ENCODE results near the gene DLAT. TPM values are rescaled to one million over a fixed set of nuclear protein-coding genes. Genes with fewer than 3 reads are reported as not detected.
"Not testable (repeated sequence)": the region's sequence is repeated elsewhere in the genome, so short reads cannot be mapped to it uniquely, and the experiment has no call there.

Gene DLAT
- total RNA-seq, 2 donors from 2014 or later, result 13.8 to 16.1 TPM

- Mint-ChIP-seq H3K4me1 (no peaks in the 10 kb centered on the region), H3K27ac (no peak overlapping the region), H3K36me3 (ENCODE audit: low read depth) (no peaks in the 10 kb centered on the region), H3K4me3 (no peak overlapping the region), H3K27me3 (peaks cover 7% of the 10 kb centered on the region)
- H3K9me3 ChIP-seq (ENCODE audit: control insufficient read depth, low read length, poor library complexity, severe bottlenecking), result no peaks in the 10 kb centered on the region
- DNase-seq (no peak), ATAC-seq (no peak)
Observed at GRCh38 chr11:112016088-112016764, 9.0 kb upstream of the DLAT start.

DNA sequence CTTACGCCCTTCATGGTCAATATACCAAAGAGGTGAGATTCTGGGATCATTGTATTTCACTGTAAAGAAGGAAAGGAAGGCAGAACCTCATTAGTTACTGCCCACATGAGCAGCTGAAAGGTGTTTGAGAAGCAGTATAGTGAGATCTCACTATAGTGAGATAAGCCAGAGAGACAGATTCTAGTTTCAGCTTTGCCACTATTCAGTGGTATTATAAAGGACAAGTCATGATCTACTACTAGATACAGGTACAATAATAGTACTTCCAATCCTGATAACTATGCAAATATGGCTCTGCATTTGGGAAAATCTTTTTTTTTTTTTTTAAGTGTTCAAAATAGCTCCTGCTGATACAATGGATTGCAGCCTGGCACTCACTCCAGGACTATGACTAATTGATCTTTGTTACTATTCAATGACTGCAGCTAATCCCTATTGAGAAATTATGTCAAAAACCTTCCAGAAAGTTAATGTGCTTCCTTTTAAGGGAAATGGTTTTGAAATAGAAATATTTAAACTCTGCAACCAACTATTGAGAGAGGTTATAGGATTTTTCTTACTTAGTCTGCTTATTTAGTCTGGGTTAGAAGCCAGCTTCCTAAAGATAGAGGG lies 8.3 kb upstream of the DLAT start:
- Mint-ChIP-seq H3K36me3 (ENCODE audit: low read depth) (no peaks in the 10 kb centered on the region), H3K27me3 (peaks cover 7% of the 10 kb centered on the region), H3K4me1 (no peaks in the 10 kb centered on the region), H3K4me3 (no peak overlapping the region), H3K27ac (no peak overlapping the region)
- DNase-seq (no peak), ATAC-seq (no peak)
- no peaks in the 10 kb centered on the region for H3K9me3 ChIP-seq (ENCODE audit: control insufficient read depth, low read length, poor library complexity, severe bottlenecking)

GRCh38 chr11:112017538-112017937 lies 7.7 kb upstream of the DLAT start:
- H3K36me3 Mint-ChIP-seq (ENCODE audit: low read depth), result no peaks in the 10 kb centered on the region
- no peaks in the 10 kb centered on the region for H3K9me3 ChIP-seq (ENCODE audit: control insufficient read depth, low read length, poor library complexity, severe bottlenecking)
- DNase-seq (no peak), ATAC-seq (no peak)
- no peak overlapping the region for H3K27ac Mint-ChIP-seq
- H3K4me1 Mint-ChIP-seq, result no peaks in the 10 kb centered on the region
- H3K27me3 Mint-ChIP-seq, result peaks cover 7% of the 10 kb centered on the region
- no peak overlapping the region for H3K4me3 Mint-ChIP-seq

DNA sequence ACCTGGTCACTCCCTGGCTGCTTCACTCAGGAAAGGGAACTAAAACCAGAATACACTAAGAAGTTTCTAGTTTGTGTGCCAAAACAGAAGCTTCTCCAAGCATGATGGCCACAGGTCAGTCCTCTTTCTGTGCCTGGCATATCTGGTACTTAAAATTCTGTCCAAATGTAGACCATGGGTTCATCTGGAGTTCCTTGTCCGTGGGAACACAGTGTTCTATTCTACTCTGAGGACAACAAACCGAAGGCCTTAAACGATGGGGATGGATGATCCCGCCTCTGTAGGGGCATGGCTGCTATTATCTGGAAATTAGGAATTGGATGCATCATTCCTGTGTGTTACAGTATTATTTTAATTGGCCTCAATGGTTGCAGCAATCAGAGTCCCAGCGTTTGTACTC lies 6.1 kb upstream of the DLAT start:
- Mint-ChIP-seq H3K4me1 (peaks cover 5% of the 10 kb centered on the region), H3K36me3 (ENCODE audit: low read depth) (no peaks in the 10 kb centered on the region), H3K4me3 (no peak overlapping the region), H3K27ac (no peak overlapping the region), H3K27me3 (no peaks in the 10 kb centered on the region)
- no peaks in the 10 kb centered on the region for H3K9me3 ChIP-seq (ENCODE audit: control insufficient read depth, low read length, poor library complexity, severe bottlenecking)
- no peak for ATAC-seq
- no peak for DNase-seq

GRCh38 chr11:112023104-112023503 lies 2.1 kb upstream of the DLAT start:
- Mint-ChIP-seq H3K4me1 (peaks cover 22% of the 10 kb centered on the region), H3K36me3 (ENCODE audit: low read depth) (no peaks in the 10 kb centered on the region), H3K4me3 (peak overlapping the region; percentile 43), H3K27me3 (no peaks in the 10 kb centered on the region), H3K27ac (peak overlapping the region; percentile 59)
- no peak for ATAC-seq
- no peak for DNase-seq
- no peaks in the 10 kb centered on the region for H3K9me3 ChIP-seq (ENCODE audit: control insufficient read depth, low read length, poor library complexity, severe bottlenecking)

DNA sequence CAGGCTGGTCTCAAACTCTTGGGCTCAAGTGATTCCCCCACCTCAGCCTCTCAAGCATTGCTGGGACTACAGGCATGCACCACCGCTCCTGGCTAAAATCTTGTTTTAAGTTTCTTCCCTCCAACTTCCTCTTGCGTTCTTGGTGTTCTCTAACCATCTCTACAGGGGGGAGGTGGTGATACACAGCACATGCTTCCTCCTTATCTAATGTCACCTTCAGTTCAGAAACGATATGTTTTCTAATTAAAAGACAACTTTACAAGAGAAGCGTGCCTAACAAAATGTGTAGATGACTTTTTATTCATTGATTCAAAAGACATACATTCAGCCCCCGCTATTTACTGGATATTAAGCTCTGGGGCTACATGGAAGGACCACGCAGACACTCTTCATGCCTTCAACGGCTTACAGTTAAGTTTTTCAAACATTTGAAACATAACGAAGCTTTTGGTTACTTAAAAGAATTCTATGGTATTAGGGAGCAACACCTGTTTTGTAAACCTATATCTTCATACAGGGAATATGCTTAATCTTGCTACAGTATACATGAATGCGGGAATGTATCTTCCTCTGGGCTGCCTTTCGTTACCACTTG lies 933 bp upstream of the DLAT start:
- Mint-ChIP-seq H3K36me3 (ENCODE audit: low read depth) (no peaks in the 10 kb centered on the region), H3K27ac (peak overlapping the region; percentile 99), H3K27me3 (no peaks in the 10 kb centered on the region), H3K4me3 (peak overlapping the region; percentile 99), H3K4me1 (peaks cover 22% of the 10 kb centered on the region)
- ATAC-seq (peak; percentile 17), DNase-seq (no peak)
- H3K9me3 ChIP-seq (ENCODE audit: control insufficient read depth, low read length, poor library complexity, severe bottlenecking), result no peaks in the 10 kb centered on the region

DNA sequence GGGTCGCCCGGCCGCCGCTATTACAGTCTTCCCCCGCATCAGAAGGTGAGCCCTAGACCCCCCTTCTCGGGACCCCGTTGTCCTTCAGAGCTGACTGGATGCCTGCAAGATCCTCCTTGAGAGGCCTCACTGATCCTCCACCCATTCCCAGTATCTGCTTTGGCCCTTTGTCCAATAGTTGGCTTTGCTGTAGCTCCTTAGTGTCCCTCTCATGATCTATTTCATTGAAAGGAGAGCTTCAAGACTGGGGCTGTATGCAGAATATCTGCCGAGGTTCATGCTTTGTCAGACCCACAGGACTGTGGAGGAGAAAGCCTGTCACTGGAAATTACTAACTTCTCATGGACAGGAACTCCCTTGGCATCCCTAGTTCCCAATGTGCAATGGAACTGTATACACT lies 499 bp downstream of the DLAT start:
- DNase-seq (no peak), ATAC-seq (no peak)
- Mint-ChIP-seq H3K27me3 (no peaks in the 10 kb centered on the region), H3K4me1 (peaks cover 22% of the 10 kb centered on the region), H3K36me3 (ENCODE audit: low read depth) (no peaks in the 10 kb centered on the region), H3K4me3 (peak overlapping the region; percentile 99), H3K27ac (peak overlapping the region; percentile 99)
- H3K9me3 ChIP-seq (ENCODE audit: control insufficient read depth, low read length, poor library complexity, severe bottlenecking), result no peaks in the 10 kb centered on the region

DNA sequence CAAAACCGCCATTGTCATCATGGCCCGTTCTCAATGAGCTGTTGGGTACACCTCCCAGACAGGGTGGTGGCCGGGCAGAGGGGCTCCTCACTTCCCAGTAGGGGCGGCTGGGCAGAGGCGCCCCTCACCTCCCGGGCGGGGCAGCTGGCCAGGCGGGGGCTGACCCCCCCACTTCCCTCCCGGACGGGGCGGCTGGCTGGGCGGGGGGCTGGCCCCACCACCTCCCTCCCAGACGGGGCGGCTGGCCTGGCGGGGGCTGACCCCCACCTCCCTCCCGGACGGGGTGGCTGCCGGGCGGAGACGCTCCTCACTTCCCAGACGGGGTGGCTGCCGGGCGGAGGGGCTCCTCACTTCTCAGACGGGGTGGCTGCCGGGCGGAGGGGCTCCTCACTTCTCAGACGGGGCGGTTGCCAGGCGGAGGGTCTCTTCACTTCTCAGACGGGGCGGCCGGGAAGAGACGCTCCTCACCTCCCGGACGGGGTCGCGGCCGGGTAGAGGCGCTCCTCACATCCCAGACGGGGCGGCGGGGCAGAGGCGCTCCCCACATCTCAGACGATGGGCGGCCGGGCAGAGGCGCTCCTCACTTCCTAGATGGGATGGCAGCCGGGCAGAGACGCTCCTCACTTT lies 1.7 kb downstream of the DLAT start:
- H3K36me3 Mint-ChIP-seq (ENCODE audit: low read depth); H3K27me3 Mint-ChIP-seq; H3K4me3 Mint-ChIP-seq: not testable (repeated sequence)

GRCh38 chr11:112029460-112029859 lies 4.3 kb downstream of the DLAT start:
- H3K9me3 ChIP-seq (ENCODE audit: control insufficient read depth, low read length, poor library complexity, severe bottlenecking), result no peaks in the 10 kb centered on the region
- DNase-seq, result no peak
- no peak overlapping the region for H3K4me3 Mint-ChIP-seq
- no peak for ATAC-seq
- peaks cover 18% of the 10 kb centered on the region for H3K4me1 Mint-ChIP-seq
- peaks cover 2% of the 10 kb centered on the region for H3K36me3 Mint-ChIP-seq (ENCODE audit: low read depth)
- no peak overlapping the region for H3K27ac Mint-ChIP-seq
- no peaks in the 10 kb centered on the region for H3K27me3 Mint-ChIP-seq

More for the DNA sequence above, 1.7 kb downstream of the DLAT start:
- peaks cover 22% of the 10 kb centered on the region for H3K4me1 Mint-ChIP-seq
- ATAC-seq; H3K9me3 ChIP-seq (ENCODE audit: control insufficient read depth, low read length, poor library complexity, severe bottlenecking); DNase-seq; H3K27ac Mint-ChIP-seq: not testable (repeated sequence)

DNA sequence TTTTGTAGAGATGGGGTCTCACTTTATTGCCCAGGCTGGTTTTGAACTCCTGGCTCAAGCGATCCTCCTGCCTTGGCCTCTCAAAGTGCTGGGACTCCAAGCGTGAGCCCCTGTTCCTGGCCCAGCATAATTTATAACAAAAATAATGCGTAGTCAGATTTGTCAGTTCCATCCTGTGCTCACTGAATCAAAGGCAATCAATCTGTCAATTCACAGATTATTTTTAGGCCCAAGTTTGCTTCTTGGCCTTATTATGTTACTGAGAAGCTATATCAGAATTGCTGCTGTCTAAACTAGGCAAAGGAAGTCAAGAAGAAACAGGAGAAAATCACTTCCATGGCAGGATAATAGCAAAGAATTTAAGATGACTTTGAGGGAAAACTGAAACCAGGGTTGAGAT lies 8.7 kb downstream of the DLAT start:
- Mint-ChIP-seq H3K27ac (no peak overlapping the region), H3K27me3 (no peaks in the 10 kb centered on the region), H3K4me3 (no peak overlapping the region), H3K36me3 (ENCODE audit: low read depth) (peaks cover 2% of the 10 kb centered on the region), H3K4me1 (peaks cover 4% of the 10 kb centered on the region)
- no peak for ATAC-seq
- DNase-seq, result no peak
- H3K9me3 ChIP-seq (ENCODE audit: control insufficient read depth, low read length, poor library complexity, severe bottlenecking), result no peaks in the 10 kb centered on the region

GRCh38 chr11:112037527-112037926 lies 12.3 kb downstream of the DLAT start:
- Mint-ChIP-seq H3K4me3 (no peak overlapping the region), H3K36me3 (ENCODE audit: low read depth) (peaks cover 5% of the 10 kb centered on the region), H3K4me1 (peaks cover 7% of the 10 kb centered on the region), H3K27me3 (no peaks in the 10 kb centered on the region), H3K27ac (no peak overlapping the region)
- no peaks in the 10 kb centered on the region for H3K9me3 ChIP-seq (ENCODE audit: control insufficient read depth, low read length, poor library complexity, severe bottlenecking)
- ATAC-seq (no peak), DNase-seq (no peak)

DNA sequence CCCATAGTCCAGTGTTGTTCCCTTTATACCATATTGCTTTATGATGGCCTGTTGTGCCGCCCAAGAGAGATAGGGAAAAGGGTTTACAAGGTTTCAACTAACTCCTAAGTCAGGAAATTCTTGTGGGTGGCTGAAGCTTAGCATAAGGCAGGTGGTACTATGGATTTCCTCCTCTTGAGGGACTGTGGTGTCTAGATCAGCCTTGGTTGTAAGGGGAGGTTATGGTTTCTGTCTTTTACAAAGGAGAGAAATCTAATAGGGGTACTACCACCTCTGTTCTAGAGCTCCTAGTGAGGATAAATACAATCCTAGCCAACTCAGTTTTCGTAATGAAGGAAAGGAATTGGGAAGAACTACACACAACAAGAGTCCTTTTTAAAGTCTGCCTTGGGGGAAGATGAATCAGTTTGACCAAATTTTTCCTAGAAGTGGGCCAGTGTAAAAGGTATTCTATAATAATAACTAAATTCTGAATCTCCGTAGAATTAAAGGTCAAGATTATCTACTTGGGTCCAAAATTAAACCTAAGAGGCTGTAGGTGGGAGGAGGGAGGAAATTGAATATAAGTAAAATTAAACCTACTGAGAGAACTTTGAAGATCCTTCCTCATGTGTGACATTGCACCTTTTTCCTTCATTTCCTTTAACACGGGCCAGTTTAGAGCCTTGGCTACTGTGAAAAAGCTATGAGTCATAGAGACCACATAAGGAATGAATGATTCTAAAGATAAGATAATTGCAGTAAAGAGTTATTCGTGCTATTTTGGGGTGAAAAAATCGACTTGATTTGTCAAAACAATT lies 17.2 kb downstream of the DLAT start:
- H3K4me3 Mint-ChIP-seq, result no peak overlapping the region
- H3K9me3 ChIP-seq (ENCODE audit: control insufficient read depth, low read length, poor library complexity, severe bottlenecking), result no peaks in the 10 kb centered on the region
- H3K36me3 Mint-ChIP-seq (ENCODE audit: low read depth), result peaks cover 10% of the 10 kb centered on the region
- ATAC-seq (no peak), DNase-seq (no peak)
- H3K27ac Mint-ChIP-seq, result no peak overlapping the region
- H3K4me1 Mint-ChIP-seq, result peaks cover 4% of the 10 kb centered on the region
- no peaks in the 10 kb centered on the region for H3K27me3 Mint-ChIP-seq

DNA sequence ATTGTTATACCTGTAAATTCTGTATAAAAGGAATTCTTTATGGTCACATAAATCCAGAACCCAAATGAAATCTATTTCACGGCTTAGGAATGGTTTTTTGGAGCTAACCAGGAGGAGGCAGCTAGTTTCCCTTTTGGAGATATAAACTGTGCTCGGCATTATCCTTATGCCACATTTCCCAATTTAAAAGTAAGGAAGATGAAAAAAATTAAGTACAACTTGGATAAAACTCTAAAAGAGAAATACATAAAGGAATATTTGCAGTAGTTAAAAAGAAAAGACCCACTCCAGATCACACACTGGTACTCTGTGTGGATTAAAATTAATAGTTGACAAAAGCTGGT lies 17.7 kb downstream of the DLAT start:
- H3K4me1 Mint-ChIP-seq, result peaks cover 4% of the 10 kb centered on the region
- no peak overlapping the region for H3K4me3 Mint-ChIP-seq
- no peak overlapping the region for H3K27ac Mint-ChIP-seq
- DNase-seq (no peak), ATAC-seq (no peak)
- H3K36me3 Mint-ChIP-seq (ENCODE audit: low read depth), result peaks cover 12% of the 10 kb centered on the region
- H3K27me3 Mint-ChIP-seq, result no peaks in the 10 kb centered on the region
- H3K9me3 ChIP-seq (ENCODE audit: control insufficient read depth, low read length, poor library complexity, severe bottlenecking), result no peaks in the 10 kb centered on the region

All from T-helper 17 cell (primary cell).